GM21515 (cell line): ENCODE measurements around the gene SLC20A1.

Source experiments
- ATAC-seq: cut with Tn5 transposase; IDR thresholded peaks from one replicate; pipeline ENCODE4 v1.9.1; 2021; ENCODE audit not compliant: unreplicated experiment

SLC20A1 gene

GRCh38 chr2:112625474-112626114, 20.1 kb upstream of the SLC20A1 start:
- ATAC-seq = no peak

- ATAC-seq = no peak
These were observed 19.1 kb upstream of the SLC20A1 start for GRCh38 chr2:112626604-112627059.

GRCh38 chr2:112627060-112628040, 18.4 kb upstream of the SLC20A1 start:
- ATAC-seq = no peak

GRCh38 chr2:112629224-112629623, 16.5 kb upstream of the SLC20A1 start:
- ATAC-seq = no peak

GRCh38 chr2:112629823-112630222, 15.9 kb upstream of the SLC20A1 start:
- ATAC-seq = no peak

- ATAC-seq = no peak
These were observed 15.5 kb upstream of the SLC20A1 start for GRCh38 chr2:112630268-112630667.

- ATAC-seq = no peak
These were observed 12.0 kb upstream of the SLC20A1 start for GRCh38 chr2:112633708-112634107.

DNA sequence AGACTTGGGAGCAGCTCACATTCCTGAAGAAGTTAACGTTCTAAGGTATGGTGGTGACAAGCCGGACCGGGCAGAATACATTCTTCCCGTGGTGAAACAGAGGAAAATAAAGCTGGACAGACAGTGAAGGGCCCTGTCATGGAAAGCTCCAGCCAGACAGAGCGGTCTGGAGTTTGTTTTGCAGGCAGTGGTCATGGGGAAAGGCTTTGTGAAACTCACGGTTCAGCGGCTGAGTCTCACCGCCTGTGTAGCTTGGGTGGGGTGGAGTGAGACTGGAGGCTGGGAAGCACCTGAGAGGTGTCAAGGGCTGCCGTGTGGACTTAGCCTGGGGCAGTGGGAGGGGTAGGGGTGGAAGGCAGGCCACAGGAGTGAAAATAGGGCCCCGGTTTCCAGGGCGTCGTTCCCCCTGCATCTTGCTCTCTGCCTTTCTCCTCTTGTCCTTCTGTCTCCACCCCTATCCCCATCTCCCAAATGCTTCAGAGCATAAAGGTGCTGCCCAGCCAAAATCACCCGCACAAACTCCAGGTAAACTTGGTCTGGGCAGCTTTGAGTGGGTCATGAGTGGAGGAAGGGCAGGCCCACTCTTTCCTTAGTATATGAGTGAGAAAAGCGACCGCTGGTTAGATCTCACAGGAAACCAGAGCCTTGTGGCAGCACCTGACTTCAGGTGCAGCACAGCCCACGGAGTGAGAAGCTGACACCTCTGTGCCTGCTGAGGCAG, 11.4 kb upstream of the SLC20A1 start:
- ATAC-seq = no peak

DNA sequence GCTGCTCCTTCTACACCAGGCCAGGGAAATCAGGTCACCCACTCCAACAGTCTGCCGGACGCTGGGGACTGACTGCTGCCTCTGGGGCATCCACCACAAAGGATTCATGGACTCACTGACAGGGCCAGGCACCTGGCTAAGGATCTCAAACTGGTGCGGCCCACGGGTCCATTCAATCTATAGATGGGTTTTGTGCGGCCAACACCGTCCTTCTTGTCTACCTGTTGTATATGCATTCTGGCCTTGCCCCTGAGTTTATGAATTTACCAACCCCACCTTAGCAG, 10.9 kb upstream of the SLC20A1 start:
- ATAC-seq = no peak

- ATAC-seq = peak; percentile 72
These were observed 9.0 kb upstream of the SLC20A1 start for GRCh38 chr2:112636605-112637288.

DNA sequence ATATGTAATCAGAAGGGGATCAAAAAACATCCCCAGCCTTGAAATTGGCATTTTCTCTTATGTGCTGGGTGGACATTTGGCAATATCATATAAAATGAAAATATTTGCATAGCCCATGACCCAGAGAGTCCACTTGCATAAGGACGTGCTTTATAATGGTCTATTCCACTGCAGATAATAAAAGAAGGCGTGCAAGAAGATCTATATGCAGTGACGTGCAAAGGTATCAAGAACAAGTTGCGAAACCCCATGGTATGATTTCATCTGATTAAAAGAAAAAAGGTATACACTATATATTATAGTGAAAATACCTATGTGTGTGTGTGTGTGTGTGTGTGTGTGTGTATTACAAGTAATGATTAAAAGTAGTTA, 8.5 kb upstream of the SLC20A1 start:
- no peak for ATAC-seq

GRCh38 chr2:112639936-112640335, 5.8 kb upstream of the SLC20A1 start:
- no peak for ATAC-seq

DNA sequence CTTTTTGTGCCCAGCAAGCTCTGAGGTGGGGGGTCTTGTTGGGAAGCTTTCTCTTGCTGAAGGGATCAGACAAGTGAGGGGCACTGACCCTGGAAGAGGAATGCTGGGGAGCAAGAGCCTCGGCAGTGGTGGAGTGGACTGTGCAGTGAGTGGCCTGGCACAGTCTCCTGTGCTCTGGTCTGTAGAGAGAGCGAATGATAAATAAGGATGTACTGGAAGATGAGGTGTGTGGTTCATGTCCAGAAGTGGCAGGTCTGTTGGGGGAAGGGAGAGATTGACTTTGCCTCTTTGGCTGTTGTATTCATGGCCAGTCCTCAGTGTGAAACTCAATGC, 5.3 kb upstream of the SLC20A1 start:
- ATAC-seq = no peak

GRCh38 chr2:112640800-112641675, 4.7 kb upstream of the SLC20A1 start:
- ATAC-seq = no peak

GRCh38 chr2:112641701-112642100, 4.0 kb upstream of the SLC20A1 start:
- no peak for ATAC-seq

- ATAC-seq = no peak
These were observed 3.2 kb upstream of the SLC20A1 start for GRCh38 chr2:112642561-112642960.

DNA sequence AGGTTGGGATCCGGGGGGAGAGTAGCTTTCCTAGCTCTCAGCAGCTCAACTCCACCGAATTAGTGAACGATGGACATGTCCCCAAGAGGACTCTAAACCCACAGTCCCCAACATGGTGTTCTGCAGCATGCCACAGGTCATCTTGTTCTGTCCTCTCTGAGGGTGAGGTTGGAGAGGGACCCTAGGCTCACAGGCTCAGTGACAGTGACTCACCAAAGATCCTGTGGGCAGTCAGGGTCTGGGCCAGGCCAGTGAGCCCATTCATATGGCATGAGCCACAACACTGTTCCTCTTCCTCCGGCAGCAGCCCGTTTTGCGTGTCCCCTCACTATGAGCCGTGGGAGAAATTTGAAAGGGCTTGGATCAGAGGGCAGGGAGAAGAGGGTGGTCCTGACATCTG, 2.8 kb upstream of the SLC20A1 start:
- ATAC-seq = no peak

DNA sequence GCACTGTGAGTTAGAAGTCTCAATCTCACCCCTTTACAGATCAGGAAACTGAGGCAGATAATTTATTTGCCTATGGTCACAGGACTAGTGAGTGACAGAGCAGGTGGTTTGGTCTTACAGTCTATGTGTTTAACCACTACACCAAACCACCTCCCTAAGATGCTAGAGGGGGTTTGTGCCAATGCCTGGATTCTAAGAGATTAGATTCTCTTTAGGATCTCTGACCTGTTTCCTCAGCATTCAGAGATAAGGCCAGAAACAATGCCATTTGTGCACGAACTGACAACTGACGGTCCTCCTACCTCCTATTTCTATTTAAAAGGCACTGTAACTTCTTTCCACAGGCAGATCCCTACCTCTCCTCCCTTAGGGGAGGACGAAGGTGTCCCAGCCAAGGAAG, 2.3 kb upstream of the SLC20A1 start:
- no peak for ATAC-seq

DNA sequence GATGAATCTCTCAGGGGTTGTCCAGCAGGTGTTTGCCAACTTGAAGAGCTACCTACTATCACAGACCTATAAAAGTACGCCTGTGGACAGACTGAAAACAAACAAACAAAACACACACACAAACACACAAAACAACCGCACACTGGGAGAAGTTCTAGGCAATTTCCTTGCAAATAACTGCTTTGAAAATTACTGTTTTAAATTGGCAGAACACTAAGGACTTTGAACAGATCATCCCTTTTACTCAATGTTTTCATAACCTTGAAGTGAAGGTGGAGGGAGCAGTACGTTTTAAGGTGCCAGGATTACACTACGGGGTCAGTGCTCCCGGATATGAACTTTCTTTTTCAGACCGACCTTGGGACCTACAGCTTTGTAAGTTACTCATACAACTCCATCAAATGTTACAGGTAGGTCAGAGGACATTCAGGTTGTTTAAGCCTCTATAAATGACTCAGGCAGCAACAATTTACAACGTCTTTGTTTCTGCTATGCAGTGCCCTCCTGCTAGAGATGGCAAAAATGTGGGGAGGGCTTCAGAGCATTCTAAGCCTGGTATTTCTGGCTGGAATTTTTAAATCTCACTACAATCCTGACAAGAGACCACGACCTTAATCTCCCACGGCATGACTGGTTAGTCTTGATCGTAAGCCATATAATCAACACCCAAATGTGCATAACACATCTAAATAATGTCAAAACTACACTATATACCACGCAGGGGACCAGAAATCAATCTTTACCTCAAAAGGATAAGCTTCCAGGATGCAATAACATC, 1.4 kb upstream of the SLC20A1 start:
- ATAC-seq = no peak

GRCh38 chr2:112644933-112645309, 818 bp upstream of the SLC20A1 start:
- ATAC-seq = peak; percentile 0
